ENCODE data around the gene ZNF774.
"Not testable (repeated sequence)": the region's sequence is repeated elsewhere in the genome, so short reads cannot be mapped to it uniquely, and the experiment has no call there.

ZNF774 gene

DNA sequence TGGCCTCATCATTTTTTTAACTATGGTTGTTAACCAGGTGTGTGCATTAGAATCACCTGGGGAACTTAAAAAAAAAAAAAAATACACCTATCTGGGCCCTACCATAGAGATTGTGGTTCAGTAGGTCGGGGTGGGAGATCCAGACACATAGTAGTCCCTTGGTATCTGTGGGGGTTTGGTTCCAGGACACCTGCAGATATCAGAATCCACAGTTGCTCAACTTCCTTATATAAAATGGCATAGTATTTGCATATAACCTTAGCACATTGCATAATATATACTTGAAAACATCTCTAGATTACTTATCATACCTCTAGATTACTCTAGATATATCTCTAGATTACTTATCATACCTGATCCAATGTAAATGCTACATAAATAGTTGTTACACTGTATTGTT, 41.0 kb downstream of the ZNF774 start:
- no peak for DNase-seq

DNA sequence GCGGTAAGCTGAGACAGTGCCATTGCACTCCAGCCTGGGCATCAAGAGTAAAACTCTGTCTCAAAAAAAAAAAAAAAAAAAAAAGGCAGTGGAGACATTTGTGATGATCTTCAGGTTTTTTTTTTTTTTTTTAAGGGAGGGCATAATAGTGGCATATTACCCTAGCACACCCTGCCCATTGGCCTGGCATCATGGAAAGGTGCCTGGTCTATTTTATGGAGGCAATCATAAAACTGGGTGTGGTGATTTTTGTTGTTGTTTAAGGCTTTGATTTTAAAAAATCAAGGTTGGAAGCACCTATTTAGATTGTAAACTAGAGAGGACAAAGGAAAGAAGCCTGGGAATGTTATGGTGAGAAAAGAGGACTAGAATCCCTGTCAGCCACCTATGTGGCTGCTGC, 42.0 kb downstream of the ZNF774 start:
- DNase-seq: no peak

DNA sequence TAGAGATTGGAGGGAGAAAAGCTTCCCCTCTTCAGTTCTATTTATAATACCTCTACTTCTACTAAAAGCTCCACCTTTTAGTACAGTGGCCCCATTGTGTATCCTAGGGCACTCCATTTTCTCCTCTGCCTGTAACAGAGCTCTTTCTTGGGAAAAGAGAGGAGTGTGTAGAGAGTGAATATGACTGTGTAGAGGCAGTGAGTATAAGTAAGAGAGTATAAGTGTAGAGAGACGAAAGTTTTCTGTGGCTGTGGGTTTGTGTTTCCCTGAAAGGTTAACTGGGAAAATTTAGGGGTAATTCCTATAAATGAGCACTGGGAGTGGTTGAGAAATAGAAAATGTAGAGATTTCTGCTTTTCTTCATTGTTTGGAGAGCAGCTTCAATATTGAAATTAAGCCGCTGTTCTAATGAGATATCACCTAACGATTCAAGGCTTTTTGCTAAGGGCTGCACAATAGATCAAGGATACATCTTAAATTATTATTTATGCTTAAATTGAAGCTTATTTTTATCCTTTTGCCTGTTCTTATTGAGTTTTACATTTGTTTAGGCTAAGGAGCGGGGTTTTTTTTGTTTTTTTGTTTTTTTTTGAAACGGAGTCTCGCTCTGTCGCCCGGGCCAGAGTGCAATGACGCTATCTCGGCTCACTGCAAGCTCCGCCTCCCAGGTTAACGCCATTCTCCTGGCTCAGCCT, 42.8 kb downstream of the ZNF774 start:
- DNase-seq: no peak

- DNase-seq: no peak
Observed at GRCh38 chr15:90396321-90396720, 44.2 kb downstream of the ZNF774 start.

- no peak for DNase-seq
Observed at GRCh38 chr15:90400005-90400758, 48.1 kb downstream of the ZNF774 start.

DNA sequence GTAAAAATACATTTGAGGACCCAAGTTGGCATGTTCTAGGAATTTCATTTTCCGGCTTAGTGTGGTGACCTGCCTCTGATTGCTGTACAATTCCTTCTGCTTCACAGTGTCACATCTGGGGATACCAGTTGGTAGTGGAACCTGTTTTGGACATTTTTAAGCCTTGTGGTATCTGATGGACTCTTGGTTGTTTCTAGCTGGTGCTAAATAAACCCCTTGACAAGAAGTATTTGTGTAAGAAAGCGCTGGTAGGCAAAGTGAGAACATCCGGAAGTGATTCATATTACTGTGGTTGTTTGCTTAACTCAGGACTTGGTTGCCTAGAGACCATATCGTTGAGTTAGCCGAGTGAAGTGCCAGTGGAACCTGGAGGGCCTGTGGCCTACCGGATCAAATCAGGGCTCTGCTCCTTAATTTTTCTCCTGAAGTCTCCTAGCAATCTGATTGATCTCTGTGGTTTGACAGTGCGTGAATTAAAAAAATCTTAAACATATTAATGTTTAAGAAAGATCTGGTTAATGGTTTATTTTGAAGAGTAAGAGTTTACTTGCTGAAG, 48.8 kb downstream of the ZNF774 start:
- peak; percentile 67 for DNase-seq

- no peak for DNase-seq
Observed at GRCh38 chr15:90401495-90401894, 49.4 kb downstream of the ZNF774 start.

- DNase-seq: no peak
Observed at GRCh38 chr15:90402223-90402622, 50.1 kb downstream of the ZNF774 start.

DNA sequence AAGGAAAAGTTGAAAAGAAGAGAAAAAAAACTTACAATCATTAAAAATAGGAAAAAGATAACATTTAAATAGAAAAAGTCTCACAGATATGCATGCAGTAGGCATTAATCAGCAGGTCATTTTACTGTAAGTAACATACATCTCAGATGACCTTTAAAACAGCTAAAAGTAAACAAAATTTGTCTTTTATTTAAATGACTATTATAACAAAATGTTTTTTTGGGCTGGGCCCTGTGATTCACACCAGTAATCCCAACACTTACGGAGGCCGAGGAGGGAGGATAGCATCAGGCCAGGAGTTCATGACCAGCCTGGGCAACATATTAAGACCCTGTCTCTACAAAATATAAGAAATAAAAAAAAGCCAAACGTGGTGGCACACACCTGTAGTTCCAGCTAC, 50.7 kb downstream of the ZNF774 start:
- no peak for DNase-seq

DNA sequence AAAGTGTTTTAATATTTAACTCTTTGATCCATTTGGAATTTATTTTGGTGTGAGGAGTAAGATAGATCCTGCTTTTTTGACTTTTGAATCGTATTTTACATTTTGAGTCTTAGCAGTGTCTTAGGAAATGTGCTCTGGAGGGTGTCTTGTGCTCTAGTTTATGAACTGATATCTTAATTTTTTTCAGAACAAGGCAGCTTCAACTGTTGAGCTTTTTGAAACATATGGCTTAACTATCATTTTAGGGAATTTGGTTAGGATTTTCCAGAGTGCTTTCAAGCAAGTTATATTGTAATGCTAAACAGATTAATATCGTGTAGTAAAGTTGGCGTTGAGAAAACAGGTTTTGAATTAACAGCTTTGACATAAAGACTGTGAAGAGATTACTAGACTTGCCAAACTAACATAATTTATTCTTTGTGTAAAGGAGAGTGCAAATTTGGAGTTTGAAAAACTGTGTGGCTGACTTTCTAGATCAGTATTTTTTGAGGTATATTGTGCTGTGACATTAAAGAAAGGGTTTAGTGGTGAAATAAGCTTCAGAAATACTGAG, 53.0 kb downstream of the ZNF774 start:
- no peak for DNase-seq

DNA sequence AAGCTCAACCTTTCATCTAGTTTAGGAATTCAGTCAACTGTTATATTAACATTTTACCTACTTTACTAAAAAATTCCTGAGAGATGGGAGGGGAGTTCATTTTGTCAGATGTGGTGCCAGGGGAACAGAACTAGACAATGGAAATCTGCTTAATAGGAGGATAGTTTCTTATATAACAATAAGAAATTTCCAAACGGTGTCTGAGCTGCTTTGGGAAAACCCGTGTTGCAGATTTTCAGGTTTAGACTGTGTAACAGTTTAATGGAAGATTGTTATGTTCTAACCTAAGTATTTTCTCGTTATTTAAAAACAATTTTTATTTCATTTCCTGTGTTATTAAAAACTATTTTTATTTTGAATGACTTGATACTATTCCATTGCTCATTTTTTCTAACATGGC, 55.3 kb downstream of the ZNF774 start:
- DNase-seq: no peak

- no peak for DNase-seq
Observed at GRCh38 chr15:90407871-90408317, 55.8 kb downstream of the ZNF774 start.

DNA sequence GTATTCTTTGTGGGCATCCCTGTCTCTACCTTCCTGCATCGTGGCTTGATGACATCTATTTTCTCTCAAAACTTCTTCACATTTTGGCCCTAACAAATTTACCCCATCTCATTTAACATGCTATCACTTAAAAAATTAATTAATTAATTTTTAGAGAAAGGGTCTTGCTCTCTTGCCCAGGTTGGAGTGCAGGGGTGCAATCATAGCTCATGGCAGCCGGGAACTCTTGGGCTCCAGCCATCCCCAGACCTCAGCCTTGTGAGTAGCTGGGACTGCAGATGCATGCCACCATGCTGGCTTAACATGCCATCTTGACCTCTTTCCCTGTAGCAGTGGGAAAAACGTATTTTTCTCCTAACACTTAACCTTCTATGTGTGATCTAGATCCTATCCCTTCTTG, 56.6 kb downstream of the ZNF774 start:
- no peak for DNase-seq

GRCh38 chr15:90409587-90409986, 57.5 kb downstream of the ZNF774 start:
- not testable (repeated sequence) for DNase-seq

DNA sequence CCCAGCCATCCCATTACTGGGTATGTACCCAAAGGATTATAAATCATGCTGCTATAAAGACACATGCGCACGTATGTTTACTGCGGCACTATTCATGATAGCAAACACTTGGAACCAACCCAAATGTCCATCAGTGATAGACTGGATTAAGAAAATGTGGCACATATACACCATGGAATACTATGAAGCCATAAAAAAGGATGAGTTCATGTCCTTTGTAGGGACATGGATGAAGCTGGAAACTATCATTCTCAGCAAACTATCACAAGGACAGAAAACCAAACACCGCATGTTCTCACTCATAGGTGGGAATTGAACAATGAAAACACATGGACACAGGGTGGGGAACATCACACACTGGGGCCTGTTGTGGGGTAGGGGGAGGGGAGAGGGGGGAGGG, 58.2 kb downstream of the ZNF774 start:
- not testable (repeated sequence) for DNase-seq

GRCh38 chr15:90411176-90411575, 59.1 kb downstream of the ZNF774 start:
- no peak for DNase-seq

Data from CD4-positive, alpha-beta T cell treated with Interleukin-6 for 4 hours (primary cell).